KMS-11 (cell line): Measurements from ENCODE around the gene LMTK2.

ENCODE experiments used
- H2AFZ ChIP-seq: fragments of 200-600 bp; sonication (generic); 2 replicates; pipeline ENCODE4 v1.6.1; 2016; ENCODE audit warnings: antibody characterized with exemption, mixed run types, low read depth
- H3K27ac ChIP-seq: fragments of 200-600 bp; sonication (generic); 2 replicates; pipeline ENCODE4 v1.6.1; 2016; ENCODE audit warnings: mild to moderate bottlenecking, mixed run types
- H3K27me3 ChIP-seq: fragments of 200-600 bp; sonication (generic); 2 replicates; pipeline ENCODE4 v1.6.1; 2017; ENCODE audit warnings: mild to moderate bottlenecking, low read depth, mixed run types, moderate library complexity; ENCODE audit not compliant: insufficient read depth
- H3K36me3 ChIP-seq: fragments of 200-600 bp; sonication (generic); 2 replicates; pipeline ENCODE4 v1.6.1; 2017; ENCODE audit warnings: mild to moderate bottlenecking, mixed run types; ENCODE audit not compliant: insufficient read depth
- H3K4me1 ChIP-seq: fragments of 200-600 bp; sonication (generic); 2 replicates; pipeline ENCODE4 v1.6.1; 2016; ENCODE audit warnings: mild to moderate bottlenecking, low read depth, mixed run types; ENCODE audit not compliant: poor library complexity, severe bottlenecking
- H3K4me2 ChIP-seq: fragments of 200-600 bp; sonication (generic); 2 replicates; pipeline ENCODE4 v1.7.0; 2016; ENCODE audit warnings: mild to moderate bottlenecking, mixed run types
- H3K4me3 ChIP-seq: fragments of 200-600 bp; sonication (generic); IDR thresholded peaks from 2 replicates; pipeline ENCODE4 v1.6.1; 2017; ENCODE audit warnings: low read depth, low read length, mixed read lengths; ENCODE audit not compliant: insufficient read depth
- H3K79me2 ChIP-seq: fragments of 200-600 bp; sonication (generic); 2 replicates; pipeline ENCODE4 v1.6.1; 2016; ENCODE audit warnings: low read depth, mixed run types; ENCODE audit not compliant: insufficient read depth
- H3K9ac ChIP-seq: fragments of 200-600 bp; sonication (generic); 2 replicates; pipeline ENCODE4 v1.6.1; 2016; ENCODE audit warnings: mild to moderate bottlenecking, mixed run types
- H4K20me1 ChIP-seq: fragments of 200-600 bp; sonication (generic); 2 replicates; pipeline ENCODE4 v1.6.1; 2016; ENCODE audit warnings: mild to moderate bottlenecking, mixed run types; ENCODE audit not compliant: insufficient read depth
- TF ChIP-seq, protein P1 (sequence below): fragments of 200-600 bp; sonication (generic); conservative IDR thresholded peaks from 2 replicates; pipeline ENCODE4 v1.6.1; 2017; ENCODE audit warnings: low read depth, mild to moderate bottlenecking, antibody characterized with exemption, low read length, moderate library complexity, mixed read lengths

LMTK2 gene

DNA sequence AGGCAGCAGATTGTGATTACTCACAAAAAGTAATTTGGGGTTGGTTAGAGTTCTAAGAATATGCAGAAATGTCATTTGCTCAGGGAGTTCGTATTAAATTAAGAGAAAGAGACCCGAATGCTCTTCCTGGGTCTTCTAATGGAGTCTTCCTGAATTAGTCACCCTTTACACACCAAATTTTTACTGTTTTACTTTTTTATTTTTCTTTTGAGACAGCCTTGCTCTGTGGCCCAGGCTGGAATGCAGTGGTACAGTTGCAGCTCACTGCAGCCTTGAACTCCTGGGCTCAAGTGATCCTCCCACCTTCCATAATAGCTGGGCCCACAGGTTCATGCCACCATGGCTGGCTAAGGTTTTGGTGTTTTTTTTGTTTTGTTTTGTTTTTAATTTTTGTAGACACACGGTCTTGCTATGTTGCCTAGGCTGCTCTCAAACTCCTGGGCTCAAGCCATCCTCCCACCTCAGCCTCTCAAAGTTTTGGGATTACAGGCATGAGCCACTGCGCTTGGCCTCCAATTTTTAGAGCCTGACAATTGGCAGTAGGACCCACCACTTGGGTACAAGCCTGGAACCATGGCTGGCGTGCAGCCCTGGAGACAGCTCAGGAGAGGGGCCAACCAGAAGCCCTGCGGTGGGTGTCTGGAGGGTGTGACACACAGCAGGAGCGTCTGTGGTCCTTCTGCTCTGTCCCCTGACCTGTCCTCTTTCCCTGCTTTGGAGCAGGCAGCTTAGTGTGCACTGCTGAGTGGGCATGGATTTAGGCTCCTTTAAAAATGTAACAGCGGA lies 88.2 kb downstream of the LMTK2 start:
- H3K27ac ChIP-seq: no peak overlapping the region
- H3K4me1 ChIP-seq: peaks cover 3% of the 10 kb centered on the region
- TF ChIP-seq, protein P1, sequence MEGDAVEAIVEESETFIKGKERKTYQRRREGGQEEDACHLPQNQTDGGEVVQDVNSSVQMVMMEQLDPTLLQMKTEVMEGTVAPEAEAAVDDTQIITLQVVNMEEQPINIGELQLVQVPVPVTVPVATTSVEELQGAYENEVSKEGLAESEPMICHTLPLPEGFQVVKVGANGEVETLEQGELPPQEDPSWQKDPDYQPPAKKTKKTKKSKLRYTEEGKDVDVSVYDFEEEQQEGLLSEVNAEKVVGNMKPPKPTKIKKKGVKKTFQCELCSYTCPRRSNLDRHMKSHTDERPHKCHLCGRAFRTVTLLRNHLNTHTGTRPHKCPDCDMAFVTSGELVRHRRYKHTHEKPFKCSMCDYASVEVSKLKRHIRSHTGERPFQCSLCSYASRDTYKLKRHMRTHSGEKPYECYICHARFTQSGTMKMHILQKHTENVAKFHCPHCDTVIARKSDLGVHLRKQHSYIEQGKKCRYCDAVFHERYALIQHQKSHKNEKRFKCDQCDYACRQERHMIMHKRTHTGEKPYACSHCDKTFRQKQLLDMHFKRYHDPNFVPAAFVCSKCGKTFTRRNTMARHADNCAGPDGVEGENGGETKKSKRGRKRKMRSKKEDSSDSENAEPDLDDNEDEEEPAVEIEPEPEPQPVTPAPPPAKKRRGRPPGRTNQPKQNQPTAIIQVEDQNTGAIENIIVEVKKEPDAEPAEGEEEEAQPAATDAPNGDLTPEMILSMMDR: no peak
- H4K20me1 ChIP-seq: no peaks in the 10 kb centered on the region
- peaks cover 11% of the 10 kb centered on the region; the same call in 1 of the 2 replicates for H3K36me3 ChIP-seq
- H3K79me2 ChIP-seq: no peaks in the 10 kb centered on the region
- H3K9ac ChIP-seq: no peak overlapping the region
- H3K27me3 ChIP-seq: no peaks in the 10 kb centered on the region
- H3K4me2 ChIP-seq: no peak overlapping the region
- no peak overlapping the region for H3K4me3 ChIP-seq
- H2AFZ ChIP-seq: no peak overlapping the region

DNA sequence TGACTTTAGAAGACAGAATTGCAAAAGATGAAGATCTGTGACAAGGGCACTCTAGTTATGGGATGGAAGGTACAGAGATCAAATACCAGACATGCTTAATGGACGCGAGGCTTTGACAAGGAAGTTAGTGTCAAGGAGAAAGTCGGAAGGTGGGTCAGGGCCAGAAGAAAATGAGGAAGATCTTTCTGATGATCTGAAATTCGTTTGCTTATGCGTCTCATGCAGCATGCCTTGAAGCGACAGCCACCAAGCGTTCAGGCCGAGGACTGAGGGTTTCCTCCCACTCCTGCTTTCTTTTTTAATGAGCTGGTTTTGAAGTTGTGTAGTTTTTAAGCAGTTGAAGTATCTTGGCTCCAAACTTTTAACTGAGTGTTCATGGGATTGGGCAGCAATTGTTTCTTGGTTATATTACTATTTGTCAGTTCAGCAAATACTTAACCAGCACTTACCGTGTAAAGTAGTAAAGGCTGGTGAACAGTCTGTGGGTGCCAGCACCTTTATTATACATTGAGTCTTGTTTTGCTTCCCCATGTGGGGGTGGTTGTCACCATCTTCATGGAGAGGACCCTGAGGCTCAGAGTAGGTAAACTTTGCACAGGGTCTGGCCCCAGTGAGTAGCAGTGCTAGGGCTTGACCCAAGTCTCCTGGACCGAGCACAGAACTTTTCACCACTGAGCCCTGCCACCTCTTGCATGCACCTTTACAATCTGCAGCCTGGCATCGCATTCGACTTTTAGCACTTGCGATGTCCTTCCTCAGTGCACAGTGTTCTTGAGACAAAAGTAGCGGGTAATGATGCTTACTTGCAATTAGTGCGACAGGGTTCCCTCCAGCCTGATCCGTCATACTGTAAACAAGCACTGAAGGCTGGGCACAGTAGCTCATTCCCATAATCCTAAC lies 90.3 kb downstream of the LMTK2 start:
- Histone ChIP-seq H3K4me1 (peaks cover 24% of the 10 kb centered on the region), H3K27me3 (no peaks in the 10 kb centered on the region), H3K36me3 (peaks cover 10% of the 10 kb centered on the region; the same call in 1 of the 2 replicates), H3K9ac (no peak overlapping the region), H3K27ac (no peak overlapping the region), H3K4me2 (no peak overlapping the region), H4K20me1 (no peaks in the 10 kb centered on the region), H3K79me2 (no peaks in the 10 kb centered on the region; the same call in 1 of the 2 replicates), H3K4me3 (no peak overlapping the region), H2AFZ (no peak overlapping the region)
- TF ChIP-seq, protein P1: no peak

DNA sequence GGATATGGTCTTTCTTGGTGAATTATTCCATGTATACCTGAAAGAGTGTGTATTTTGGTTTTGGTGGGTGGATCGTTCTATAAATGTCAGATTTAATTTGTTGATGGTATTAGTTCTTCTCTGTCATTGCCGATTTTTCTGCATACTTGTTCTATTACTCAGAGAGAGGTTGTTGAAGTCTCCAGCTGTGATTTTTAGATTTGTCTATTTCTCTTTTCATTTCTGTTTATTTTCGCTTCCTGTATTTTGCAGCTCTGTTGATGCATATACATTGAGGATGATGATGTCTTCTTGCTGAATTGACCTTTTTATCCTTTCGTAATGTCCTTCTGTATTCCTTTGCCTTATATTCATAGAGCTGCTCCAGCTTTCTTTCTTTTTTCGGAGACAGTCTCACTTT lies 92.5 kb downstream of the LMTK2 start:
- Histone ChIP-seq H3K4me3 (no peak overlapping the region), H3K27ac (no peak overlapping the region)

DNA sequence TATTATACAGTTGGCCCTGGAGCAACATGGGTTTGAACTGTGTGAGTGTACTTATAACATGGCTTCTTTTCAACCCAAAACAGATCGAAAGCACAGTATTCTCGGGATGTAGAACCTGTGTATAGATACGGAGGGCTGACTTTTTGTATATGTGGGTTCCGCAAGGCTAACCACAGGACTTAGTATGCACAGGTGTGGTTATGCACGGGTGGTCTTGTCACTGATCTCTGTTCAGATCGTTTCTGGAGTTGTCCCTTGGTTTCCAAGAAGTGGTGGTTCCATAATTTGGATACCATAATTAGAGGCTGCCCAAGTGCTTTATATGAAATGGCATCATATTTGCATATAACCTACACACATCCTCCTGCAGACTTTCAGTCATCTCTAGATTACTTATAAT lies 93.7 kb downstream of the LMTK2 start:
- no peaks in the 10 kb centered on the region; the same call in 1 of the 2 replicates for H3K36me3 ChIP-seq
- H4K20me1 ChIP-seq: no peaks in the 10 kb centered on the region
- no peak overlapping the region for H3K4me3 ChIP-seq
- H2AFZ ChIP-seq: no peak overlapping the region
- peaks cover 7% of the 10 kb centered on the region for H3K79me2 ChIP-seq
- no peak overlapping the region for H3K4me2 ChIP-seq
- TF ChIP-seq, protein P1: no peak
- no peak overlapping the region for H3K27ac ChIP-seq
- H3K27me3 ChIP-seq: no peaks in the 10 kb centered on the region
- no peak overlapping the region for H3K9ac ChIP-seq
- H3K4me1 ChIP-seq: peaks cover 50% of the 10 kb centered on the region

More for the DNA sequence above, 92.5 kb downstream of the LMTK2 start:
- no peaks in the 10 kb centered on the region for H3K36me3 ChIP-seq
- H2AFZ ChIP-seq: no peak overlapping the region
- no peaks in the 10 kb centered on the region for H4K20me1 ChIP-seq
- TF ChIP-seq, protein P1: no peak
- no peaks in the 10 kb centered on the region for H3K27me3 ChIP-seq
- H3K79me2 ChIP-seq: peaks cover 7% of the 10 kb centered on the region
- no peak overlapping the region for H3K4me2 ChIP-seq
- H3K9ac ChIP-seq: no peak overlapping the region
- peaks cover 44% of the 10 kb centered on the region for H3K4me1 ChIP-seq
